Stomach smooth muscle (tissue), 2 donors: ENCODE data around the gene TRPM8.

Experiments
- H3K27ac ChIP-seq: one replicate; pipeline ENCODE4 v1.7.0; 2013; ENCODE audit warnings: mild to moderate bottlenecking, low read length, inconsistent platforms
- H3K27me3 ChIP-seq, 2 donors: one replicate each; pipeline ENCODE4 v1.7.0; 2013; ENCODE audit warnings: low read length in 2 of 2; ENCODE audit not compliant: insufficient read depth in 2 of 2, control insufficient read depth in 1 of 2
- H3K36me3 ChIP-seq, 2 donors: one replicate each; pipeline ENCODE4 v1.7.0; 2013; ENCODE audit warnings: low read length in 2 of 2; ENCODE audit not compliant: control insufficient read depth in 2 of 2, insufficient read depth in 2 of 2
- H3K4me1 ChIP-seq: one replicate; pipeline ENCODE4 v1.7.0; 2013; ENCODE audit warnings: low read length; ENCODE audit not compliant: control insufficient read depth, insufficient read depth
- H3K4me3 ChIP-seq, 2 donors: one replicate each; pipeline ENCODE4 v1.7.0; 2013; ENCODE audit warnings: low read length in 2 of 2
- H3K9ac ChIP-seq, 2 donors: one replicate each; pipeline ENCODE4 v1.7.0; 2013; ENCODE audit warnings: low read length in 2 of 2, mild to moderate bottlenecking in 1 of 2
- H3K9me3 ChIP-seq, 2 donors: one replicate each; pipeline ENCODE4 v1.7.0; 2013; ENCODE audit warnings: low read length in 2 of 2; ENCODE audit not compliant: control insufficient read depth in 2 of 2
- donor health status: healthy.
- donor health status: Pancreatic carcinoma.

TRPM8 gene

DNA sequence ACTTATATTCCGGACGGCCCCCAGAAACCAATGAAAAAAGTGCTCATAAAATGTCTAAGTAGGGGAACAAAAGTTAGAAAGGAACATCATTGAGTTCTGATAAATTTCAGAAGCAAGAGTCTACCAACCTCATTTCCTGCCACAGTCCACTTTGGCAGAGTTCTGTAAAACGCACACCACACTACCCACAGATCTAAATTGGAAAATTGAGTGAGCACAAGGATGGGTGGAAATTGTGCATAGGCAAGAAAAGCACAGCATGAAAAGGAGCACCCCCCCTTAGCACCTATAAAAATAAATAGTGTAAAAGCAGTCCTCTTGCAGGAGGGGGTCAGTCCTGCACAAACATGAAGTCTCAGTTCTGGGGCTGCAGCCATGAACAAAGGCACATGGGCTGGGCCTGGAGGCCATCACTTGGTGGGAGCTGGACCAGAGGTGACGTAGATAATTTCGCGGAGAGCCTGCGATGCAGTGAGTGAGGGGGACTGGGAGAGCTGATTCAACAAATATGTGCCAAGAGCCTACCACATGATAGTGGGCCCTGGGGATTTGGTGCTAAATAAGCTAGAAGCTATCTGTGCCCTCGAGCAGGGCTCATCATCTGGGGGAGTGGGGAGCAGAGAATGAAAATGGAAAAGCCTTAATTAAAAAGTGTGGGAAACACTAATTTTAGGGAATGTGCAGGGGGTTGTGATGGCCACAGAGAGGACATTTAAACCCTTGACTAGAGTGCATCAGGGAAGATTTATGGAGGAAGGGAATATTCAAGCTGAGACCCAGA lies 84.4 kb downstream of the TRPM8 start:
- Histone ChIP-seq H3K4me3 (no peak overlapping the region), H3K9me3 (no peaks in the 10 kb centered on the region), H3K36me3 (no peaks in the 10 kb centered on the region), H3K4me1 (no peaks in the 10 kb centered on the region), H3K27ac (no peak overlapping the region), H3K9ac (no peak overlapping the region), H3K27me3 (peaks cover 0 to 13% of the 10 kb centered on the region in 2 donors)

DNA sequence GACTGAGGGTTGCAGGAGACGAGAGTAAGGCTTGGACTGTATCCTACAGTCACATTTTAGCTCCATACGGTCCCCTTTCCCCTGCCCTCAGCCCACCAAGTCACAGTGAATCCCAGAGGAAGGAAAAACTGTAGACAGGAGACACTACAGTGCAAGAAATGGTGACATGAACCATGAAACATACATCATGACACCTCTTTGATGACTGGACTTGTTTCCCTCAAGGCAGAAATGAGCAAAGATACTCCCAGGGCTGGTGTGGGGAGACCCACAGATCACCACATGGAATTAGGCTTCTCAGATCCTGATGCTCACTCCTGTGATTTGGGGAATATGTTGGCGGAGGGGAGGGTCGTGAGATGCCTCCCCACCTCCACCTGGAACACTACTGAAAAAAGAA lies 85.1 kb downstream of the TRPM8 start:
- no peak overlapping the region for H3K9ac ChIP-seq
- no peak overlapping the region for H3K4me3 ChIP-seq
- H3K27ac ChIP-seq, result no peak overlapping the region
- H3K27me3 ChIP-seq, result peaks cover 0 to 13% of the 10 kb centered on the region in 2 donors
- H3K4me1 ChIP-seq, result no peaks in the 10 kb centered on the region
- no peaks in the 10 kb centered on the region for H3K9me3 ChIP-seq
- no peaks in the 10 kb centered on the region for H3K36me3 ChIP-seq

DNA sequence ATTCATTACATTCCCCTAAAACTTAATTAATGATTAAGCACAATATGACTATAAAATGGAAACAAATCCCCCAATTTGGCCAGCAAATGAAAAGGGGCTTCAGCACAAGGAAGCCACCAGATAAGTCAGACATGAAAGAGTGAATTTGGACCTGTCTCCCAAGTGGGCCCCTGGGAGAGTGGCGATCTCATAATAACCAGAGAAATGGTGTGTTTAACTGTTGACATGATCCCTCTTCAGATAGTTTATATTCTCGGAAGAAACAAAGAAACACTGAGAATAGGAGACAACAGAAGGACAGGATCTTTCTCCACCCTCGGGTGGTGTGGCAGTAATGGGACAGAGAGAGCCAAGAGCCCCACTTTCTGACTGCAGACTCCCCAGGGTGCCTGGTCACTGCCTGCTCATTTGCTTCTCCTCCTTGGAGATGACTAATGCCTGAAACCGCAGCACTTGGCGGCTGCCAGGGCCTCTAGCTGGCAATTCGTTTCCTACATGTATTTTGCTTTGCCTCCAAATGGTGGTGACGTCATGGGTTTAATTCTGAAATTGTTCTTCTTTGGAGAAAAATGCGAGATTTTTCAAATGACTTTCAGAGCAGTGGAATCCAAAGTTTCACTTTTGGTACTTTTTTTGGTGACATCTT lies 86.9 kb downstream of the TRPM8 start:
- H3K27me3 ChIP-seq, result peaks cover 0 to 13% of the 10 kb centered on the region in 2 donors
- no peaks in the 10 kb centered on the region for H3K4me1 ChIP-seq

DNA sequence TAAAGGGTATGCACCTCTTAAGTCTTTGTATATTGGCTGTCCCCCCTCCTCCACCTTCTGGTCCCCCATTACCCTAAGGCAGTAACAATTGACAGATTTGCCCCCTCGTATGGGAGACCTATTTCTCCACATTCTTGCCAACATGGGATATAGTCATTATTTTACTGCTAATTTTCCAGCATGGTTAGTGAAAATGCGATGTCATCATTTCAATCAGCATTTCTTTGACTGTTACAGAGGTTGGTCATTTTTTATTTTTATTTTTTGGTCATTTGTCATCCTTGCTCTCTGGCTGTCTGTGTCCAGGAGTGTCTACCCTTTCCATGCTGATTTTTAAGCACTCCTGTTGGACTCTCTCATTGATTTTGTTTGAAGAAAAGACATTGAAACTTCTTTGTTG lies 88.0 kb downstream of the TRPM8 start:
- no peak overlapping the region for H3K9ac ChIP-seq
- H3K27me3 ChIP-seq, result peaks cover 0 to 9% of the 10 kb centered on the region in 2 donors
- no peaks in the 10 kb centered on the region for H3K4me1 ChIP-seq

More for the DNA sequence above, 86.9 kb downstream of the TRPM8 start:
- Histone ChIP-seq H3K9ac (no peak overlapping the region), H3K4me3 (no peak overlapping the region), H3K27ac (no peak overlapping the region), H3K9me3 (no peaks in the 10 kb centered on the region), H3K36me3 (no peaks in the 10 kb centered on the region)

DNA sequence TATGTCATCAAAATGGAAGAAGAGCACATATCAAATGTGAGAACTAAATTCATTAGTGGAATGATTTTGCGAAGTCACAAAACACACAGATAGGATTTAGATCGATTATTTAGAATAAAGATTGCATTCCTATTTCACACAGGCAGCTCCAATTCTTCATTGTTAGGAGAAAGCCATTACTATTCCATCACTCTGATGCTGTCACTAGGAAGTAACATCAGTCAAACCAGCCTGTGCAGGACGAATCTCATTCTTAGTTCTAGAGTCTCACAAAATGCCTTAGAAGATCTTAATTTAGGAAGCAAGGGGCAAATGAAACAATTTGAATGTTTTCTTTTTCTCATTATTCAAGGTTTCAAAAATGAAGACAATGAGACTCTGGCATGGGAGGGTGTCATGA lies 89.3 kb downstream of the TRPM8 start:
- Histone ChIP-seq H3K27me3 (peaks cover 0 to 9% of the 10 kb centered on the region in 2 donors), H3K36me3 (no peaks in the 10 kb centered on the region), H3K4me1 (no peaks in the 10 kb centered on the region), H3K4me3 (no peak overlapping the region), H3K27ac (no peak overlapping the region), H3K9me3 (no peaks in the 10 kb centered on the region), H3K9ac (no peak overlapping the region)

More for the DNA sequence above, 88.0 kb downstream of the TRPM8 start:
- no peak overlapping the region for H3K4me3 ChIP-seq
- no peak overlapping the region for H3K27ac ChIP-seq
- H3K36me3 ChIP-seq, result no peaks in the 10 kb centered on the region
- H3K9me3 ChIP-seq, result no peaks in the 10 kb centered on the region

DNA sequence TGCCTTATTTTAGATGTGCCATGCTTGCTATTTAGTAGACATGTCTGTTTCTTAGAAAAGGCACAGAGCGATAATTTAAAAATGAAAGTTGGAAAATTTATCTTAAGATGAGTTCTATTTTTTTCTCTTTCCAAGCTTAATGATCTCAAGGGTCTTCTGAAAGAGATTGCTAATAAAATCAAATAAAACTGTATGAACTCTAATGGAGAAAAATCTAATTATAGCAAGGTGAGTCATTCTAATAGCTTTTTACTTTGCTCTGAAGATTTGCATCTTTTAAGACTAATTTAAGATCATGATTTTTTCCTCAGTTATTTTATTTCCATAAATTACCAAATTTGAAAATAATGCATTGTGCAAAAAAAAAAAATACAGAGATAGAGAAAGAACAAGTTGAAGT lies 97.3 kb downstream of the TRPM8 start:
- Histone ChIP-seq H3K9me3 (no peaks in the 10 kb centered on the region), H3K27me3 (no peaks in the 10 kb centered on the region), H3K27ac (no peak overlapping the region), H3K36me3 (no peaks in the 10 kb centered on the region), H3K4me3 (no peak overlapping the region), H3K4me1 (no peaks in the 10 kb centered on the region), H3K9ac (no peak overlapping the region)

DNA sequence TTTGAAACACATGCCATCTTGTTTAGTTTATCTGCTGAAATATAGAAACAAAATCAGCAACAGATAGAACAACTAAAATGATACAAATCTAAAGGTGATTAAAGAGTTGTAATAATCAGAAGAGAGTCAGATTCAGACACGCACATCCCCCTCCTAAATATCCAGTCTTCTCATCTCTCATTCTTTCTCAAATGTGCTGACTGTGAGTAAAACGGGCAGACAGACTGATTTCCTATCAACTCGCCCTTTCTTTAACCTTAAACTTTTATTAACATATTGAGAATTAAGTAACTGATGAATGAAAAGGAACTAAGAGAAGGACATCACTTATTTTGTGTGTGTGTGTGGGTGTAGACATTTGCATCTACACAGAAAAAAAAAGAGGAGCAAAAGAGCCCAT lies 98.7 kb downstream of the TRPM8 start:
- Histone ChIP-seq H3K9ac (no peak overlapping the region), H3K9me3 (no peaks in the 10 kb centered on the region), H3K4me3 (no peak overlapping the region), H3K27me3 (peaks cover 0 to 2% of the 10 kb centered on the region in 2 donors), H3K4me1 (no peaks in the 10 kb centered on the region), H3K27ac (no peak overlapping the region), H3K36me3 (no peaks in the 10 kb centered on the region)

DNA sequence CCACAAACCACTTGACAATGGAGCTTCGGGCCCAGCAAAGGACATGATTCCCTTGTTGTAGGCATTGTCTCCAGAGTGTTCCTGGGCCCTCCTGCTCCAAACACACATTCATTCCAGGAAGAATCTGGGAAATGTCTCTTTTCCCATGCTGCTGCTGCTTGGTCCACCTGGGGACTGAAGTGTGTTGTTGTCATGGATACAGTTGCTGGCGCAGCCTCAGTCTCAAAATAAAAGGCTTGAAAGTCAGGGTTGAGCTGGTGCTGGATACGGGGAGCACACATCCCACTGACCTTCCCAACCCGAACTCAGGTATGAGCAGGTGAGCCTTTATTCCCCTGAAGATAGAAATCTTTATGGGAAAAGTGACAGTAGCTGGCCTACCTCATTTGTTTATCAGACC lies 102.7 kb downstream of the TRPM8 start:
- Histone ChIP-seq H3K9me3 (no peaks in the 10 kb centered on the region), H3K4me3 (no peak overlapping the region), H3K9ac (no peak overlapping the region), H3K27me3 (peaks cover 0 to 2% of the 10 kb centered on the region in 2 donors), H3K36me3 (no peaks in the 10 kb centered on the region), H3K4me1 (no peaks in the 10 kb centered on the region), H3K27ac (no peak overlapping the region)

DNA sequence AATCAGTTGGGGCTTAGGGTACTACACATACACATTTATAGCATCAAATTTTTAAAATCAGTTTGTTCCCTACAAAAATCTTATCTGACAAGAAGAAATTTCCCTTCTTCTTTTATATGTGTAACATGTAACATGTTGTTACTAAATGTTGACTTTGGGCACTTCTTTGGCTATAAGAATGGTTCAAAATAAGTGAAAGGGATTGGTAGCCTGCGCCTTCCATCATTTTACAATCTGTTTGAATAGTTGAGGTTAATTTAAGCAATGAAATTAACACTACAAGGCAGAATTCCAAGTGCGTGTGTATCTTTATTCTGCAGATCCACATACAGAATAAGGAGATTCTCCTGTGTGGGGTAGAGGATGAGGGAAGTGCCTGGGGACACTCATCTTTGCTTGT lies 103.2 kb downstream of the TRPM8 start:
- Histone ChIP-seq H3K4me3 (no peak overlapping the region), H3K4me1 (no peaks in the 10 kb centered on the region), H3K9ac (no peak overlapping the region), H3K36me3 (no peaks in the 10 kb centered on the region), H3K9me3 (no peaks in the 10 kb centered on the region), H3K27me3 (peaks cover 0 to 2% of the 10 kb centered on the region in 2 donors), H3K27ac (no peak overlapping the region)

DNA sequence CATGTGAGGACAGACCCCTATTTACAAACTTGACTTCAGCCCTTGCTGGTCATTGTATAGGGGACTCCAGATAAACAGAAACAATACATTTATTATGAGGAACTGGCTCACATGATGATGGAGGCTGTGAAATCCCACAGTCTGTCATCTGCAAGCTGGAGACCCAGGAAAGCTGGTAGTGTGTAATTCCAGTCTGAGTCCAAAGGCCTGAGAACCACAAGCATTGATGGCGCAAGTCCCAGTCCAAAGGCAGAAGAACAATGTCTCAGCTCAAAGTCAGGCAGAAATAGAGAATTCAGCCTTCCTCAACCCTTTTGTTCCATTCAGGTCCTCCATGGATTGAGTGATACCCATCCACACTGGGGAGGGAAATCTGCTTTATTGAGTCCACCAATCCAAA lies 105.3 kb downstream of the TRPM8 start:
- Histone ChIP-seq H3K36me3 (no peaks in the 10 kb centered on the region), H3K27ac (no peak overlapping the region), H3K4me3 (no peak overlapping the region), H3K9ac (no peak overlapping the region), H3K4me1 (no peaks in the 10 kb centered on the region), H3K9me3 (no peaks in the 10 kb centered on the region), H3K27me3 (peaks cover 0 to 4% of the 10 kb centered on the region in 2 donors)

DNA sequence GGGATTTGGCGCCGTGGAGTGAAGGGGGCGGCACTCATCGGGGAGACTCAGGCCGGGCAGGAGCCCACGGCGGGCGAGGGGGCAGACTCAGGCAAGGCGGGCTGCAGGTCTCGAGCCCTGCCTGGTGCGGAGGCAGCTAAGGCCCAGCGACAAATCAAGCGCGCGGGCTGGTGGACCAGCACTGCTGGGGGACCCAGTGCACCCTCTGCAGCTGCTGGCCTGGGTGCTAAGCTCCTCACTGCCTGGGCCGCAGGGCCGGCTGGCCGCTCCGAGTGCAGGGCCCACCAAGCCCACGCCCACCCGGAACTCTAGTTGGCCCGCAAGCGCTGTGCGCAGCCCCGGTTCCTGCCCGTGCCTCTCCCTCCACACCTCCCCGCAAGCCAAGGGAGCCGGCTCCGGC lies 107.1 kb downstream of the TRPM8 start:
- H3K36me3 ChIP-seq, result no peaks in the 10 kb centered on the region
- H3K27ac ChIP-seq, result no peak overlapping the region
- no peak overlapping the region for H3K4me3 ChIP-seq
- no peaks in the 10 kb centered on the region for H3K4me1 ChIP-seq
- no peak overlapping the region for H3K9ac ChIP-seq
- H3K27me3 ChIP-seq, result peaks cover 0 to 4% of the 10 kb centered on the region in 2 donors
- no peaks in the 10 kb centered on the region for H3K9me3 ChIP-seq
